ENCODE data around the gene CCR7. TPM values are rescaled to one million over a fixed set of nuclear protein-coding genes. Genes with fewer than 3 reads are reported as not detected.
A peak's percentile ranks its signal among the peaks of the same experiment; 100 is the strongest.

Gene CCR7
- total and polyA plus RNA-seq, 2 of the 13 experiments (the other 11 are each of a cell fraction or from before 2014, with no cell fraction given): 0.04 to 0.53 TPM

DNA sequence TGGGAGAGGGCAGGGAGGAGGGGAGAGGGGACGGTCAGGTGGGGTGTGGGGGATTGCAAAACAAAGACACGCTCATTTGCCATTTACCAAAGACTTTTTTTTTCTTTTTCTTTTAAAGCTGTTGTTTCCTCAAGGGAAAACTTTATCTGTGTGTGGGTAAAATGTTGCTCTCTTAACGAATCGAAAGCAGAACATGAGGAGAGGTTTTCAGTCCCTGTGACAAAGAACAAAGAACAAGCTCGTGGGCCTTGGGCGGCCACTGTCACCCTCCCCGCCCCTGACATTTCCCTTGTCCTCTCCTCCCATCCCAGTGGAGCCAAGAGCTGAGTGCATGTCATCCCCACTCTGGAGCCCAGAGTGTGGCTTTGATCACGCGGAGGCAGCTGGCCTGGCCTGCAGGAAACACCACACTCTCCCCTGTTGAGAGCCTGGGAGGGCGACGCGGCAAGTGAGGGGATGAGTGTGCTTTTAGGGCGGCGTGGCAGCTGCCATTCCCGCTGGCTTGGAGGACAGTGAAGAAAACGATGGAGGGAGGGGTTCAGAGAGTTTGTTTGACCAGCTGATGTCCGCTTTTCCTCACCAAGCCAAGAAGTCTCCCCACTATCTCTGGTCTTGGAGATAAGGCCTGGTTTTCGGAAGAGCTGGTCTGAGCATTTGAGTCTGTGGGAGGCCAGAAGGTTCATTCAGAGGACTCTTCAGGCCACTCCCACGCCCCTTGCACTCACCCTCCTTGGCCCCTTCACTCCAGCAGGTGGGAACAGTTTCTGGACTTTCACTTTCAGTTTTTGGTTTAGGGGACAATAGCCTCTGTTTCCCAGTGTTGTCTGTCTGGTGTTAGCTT, 11.4 kb downstream of the CCR7 start (continued):
- TF ChIP-seq, protein P1, sequence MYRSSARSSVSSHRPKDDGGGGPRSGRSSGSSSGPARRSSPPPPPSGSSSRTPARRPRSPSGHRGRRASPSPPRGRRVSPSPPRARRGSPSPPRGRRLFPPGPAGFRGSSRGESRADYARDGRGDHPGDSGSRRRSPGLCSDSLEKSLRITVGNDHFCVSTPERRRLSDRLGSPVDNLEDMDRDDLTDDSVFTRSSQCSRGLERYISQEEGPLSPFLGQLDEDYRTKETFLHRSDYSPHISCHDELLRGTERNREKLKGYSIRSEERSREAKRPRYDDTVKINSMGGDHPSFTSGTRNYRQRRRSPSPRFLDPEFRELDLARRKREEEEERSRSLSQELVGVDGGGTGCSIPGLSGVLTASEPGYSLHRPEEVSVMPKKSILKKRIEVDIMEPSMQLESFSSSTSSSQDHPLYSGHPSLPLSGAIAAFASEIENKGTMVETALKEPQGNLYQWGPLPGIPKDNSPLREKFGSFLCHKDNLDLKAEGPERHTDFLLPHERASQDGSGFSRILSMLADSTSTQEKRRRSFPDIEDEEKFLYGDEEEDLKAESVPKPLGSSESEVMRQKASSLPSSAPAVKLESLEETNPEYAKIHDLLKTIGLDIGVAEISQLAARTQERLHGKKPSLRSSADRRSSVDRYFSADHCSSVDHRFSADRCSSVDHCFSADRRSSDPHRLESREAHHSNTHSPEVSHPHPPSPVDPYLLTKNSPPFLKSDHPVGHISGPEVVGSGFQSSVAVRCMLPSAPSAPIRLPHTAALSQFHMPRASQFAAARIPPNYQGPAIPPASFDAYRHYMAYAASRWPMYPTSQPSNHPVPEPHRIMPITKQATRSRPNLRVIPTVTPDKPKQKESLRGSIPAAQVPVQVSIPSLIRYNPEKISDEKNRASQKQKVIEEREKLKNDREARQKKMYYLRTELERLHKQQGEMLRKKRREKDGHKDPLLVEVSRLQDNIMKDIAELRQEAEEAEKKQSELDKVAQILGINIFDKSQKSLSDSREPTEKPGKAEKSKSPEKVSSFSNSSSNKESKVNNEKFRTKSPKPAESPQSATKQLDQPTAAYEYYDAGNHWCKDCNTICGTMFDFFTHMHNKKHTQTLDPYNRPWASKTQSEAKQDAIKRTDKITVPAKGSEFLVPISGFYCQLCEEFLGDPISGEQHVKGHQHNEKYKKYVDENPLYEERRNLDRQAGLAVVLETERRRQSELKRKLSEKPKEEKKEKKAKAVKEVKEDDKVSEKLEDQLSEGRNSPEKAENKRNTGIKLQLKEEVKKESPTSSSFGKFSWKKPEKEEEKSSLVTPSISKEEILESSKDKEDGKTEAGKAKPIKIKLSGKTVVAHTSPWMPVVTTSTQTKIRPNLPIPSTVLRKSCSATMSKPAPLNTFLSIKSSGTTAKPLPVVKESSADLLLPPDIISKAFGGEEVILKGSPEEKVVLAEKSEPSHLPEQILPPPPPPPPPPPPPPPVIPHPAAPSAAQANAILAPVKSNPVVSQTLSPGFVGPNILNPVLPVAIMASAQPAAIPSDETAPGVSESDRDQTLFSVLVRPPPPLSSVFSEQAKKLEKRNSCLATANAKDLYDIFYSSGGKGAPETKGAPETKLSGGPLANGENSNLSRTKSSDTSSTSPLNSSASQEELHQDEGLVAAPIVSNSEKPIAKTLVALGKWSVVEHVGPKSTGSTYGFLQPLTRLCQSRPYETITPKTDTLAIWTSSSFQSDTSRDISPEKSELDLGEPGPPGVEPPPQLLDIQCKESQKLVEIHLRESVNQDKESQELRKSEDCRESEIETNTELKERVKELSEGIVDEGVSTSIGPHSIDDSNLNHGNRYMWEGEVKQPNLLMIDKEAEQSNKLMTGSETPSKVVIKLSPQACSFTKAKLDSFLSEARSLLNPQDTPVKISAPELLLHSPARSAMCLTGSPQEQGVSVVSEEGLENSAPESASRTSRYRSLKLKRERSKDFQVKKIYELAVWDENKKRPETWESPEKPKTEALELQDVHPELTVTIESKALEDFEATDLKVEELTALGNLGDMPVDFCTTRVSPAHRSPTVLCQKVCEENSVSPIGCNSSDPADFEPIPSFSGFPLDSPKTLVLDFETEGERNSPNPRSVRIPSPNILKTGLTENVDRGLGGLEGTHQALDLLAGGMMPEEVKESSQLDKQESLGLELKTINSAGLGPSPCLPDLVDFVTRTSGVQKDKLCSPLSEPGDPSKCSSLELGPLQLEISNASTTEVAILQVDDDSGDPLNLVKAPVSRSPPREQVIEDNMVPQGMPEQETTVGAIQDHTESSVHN (CRISPR knock-in tag; IDR thresholded peaks at IDR 0.05): no peak
- TF ChIP-seq, protein P2, sequence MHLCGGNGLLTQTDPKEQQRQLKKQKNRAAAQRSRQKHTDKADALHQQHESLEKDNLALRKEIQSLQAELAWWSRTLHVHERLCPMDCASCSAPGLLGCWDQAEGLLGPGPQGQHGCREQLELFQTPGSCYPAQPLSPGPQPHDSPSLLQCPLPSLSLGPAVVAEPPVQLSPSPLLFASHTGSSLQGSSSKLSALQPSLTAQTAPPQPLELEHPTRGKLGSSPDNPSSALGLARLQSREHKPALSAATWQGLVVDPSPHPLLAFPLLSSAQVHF (CRISPR knock-in tag; IDR thresholded peaks at IDR 0.05): no peak
- TF ChIP-seq CENPX (CRISPR knock-in tag; IDR thresholded peaks at IDR 0.05) (no peak), ZNF709 (CRISPR knock-in tag; IDR thresholded peaks at IDR 0.05) (no peak), MTA1 (CRISPR knock-in tag; IDR thresholded peaks at IDR 0.05; ENCODE audit: borderline replicate concordance) (no peak), MAFG (CRISPR knock-in tag; IDR thresholded peaks at IDR 0.05) (no peak), SRSF1 (optimal IDR thresholded peaks at IDR 0.05; ENCODE audit: low read depth, low read length) (no peak), ELF3 (CRISPR knock-in tag; IDR thresholded peaks at IDR 0.05) (no peak), CBX5 (CRISPR knock-in tag; IDR thresholded peaks at IDR 0.05; ENCODE audit: borderline replicate concordance) (no peak), YEATS2 (CRISPR knock-in tag; IDR thresholded peaks at IDR 0.05; ENCODE audit: borderline replicate concordance) (no peak), ZNF563 (CRISPR knock-in tag; IDR thresholded peaks at IDR 0.05) (peak; percentile 27; the same call in 1 of the 2 replicates), KDM6A (CRISPR knock-in tag; IDR thresholded peaks at IDR 0.05; ENCODE audit: low read depth) (no peak), POGZ (CRISPR knock-in tag; IDR thresholded peaks at IDR 0.05) (no peak)
- TF ChIP-seq, protein P3, sequence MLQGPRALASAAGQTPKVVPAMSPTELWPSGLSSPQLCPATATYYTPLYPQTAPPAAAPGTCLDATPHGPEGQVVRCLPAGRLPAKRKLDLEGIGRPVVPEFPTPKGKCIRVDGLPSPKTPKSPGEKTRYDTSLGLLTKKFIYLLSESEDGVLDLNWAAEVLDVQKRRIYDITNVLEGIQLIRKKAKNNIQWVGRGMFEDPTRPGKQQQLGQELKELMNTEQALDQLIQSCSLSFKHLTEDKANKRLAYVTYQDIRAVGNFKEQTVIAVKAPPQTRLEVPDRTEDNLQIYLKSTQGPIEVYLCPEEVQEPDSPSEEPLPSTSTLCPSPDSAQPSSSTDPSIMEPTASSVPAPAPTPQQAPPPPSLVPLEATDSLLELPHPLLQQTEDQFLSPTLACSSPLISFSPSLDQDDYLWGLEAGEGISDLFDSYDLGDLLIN (CRISPR knock-in tag; IDR thresholded peaks at IDR 0.05; ENCODE audit: borderline replicate concordance): no peak
- TF ChIP-seq, protein P4, sequence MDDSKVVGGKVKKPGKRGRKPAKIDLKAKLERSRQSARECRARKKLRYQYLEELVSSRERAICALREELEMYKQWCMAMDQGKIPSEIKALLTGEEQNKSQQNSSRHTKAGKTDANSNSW (CRISPR knock-in tag; IDR thresholded peaks at IDR 0.05; ENCODE audit: borderline replicate concordance): no peak
- TF ChIP-seq, protein P5, sequence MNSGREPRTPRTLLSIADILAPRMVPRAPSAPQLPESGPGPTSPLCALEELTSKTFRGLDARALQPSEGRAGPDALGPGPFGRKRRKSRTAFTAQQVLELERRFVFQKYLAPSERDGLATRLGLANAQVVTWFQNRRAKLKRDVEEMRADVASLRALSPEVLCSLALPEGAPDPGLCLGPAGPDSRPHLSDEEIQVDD (CRISPR knock-in tag; IDR thresholded peaks at IDR 0.05; ENCODE audit: borderline replicate concordance): no peak
- TF ChIP-seq, protein P6, sequence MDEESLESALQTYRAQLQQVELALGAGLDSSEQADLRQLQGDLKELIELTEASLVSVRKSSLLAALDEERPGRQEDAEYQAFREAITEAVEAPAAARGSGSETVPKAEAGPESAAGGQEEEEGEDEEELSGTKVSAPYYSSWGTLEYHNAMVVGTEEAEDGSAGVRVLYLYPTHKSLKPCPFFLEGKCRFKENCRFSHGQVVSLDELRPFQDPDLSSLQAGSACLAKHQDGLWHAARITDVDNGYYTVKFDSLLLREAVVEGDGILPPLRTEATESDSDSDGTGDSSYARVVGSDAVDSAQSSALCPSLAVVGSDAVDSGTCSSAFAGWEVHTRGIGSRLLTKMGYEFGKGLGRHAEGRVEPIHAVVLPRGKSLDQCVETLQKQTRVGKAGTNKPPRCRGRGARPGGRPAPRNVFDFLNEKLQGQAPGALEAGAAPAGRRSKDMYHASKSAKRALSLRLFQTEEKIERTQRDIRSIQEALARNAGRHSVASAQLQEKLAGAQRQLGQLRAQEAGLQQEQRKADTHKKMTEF (CRISPR knock-in tag; IDR thresholded peaks at IDR 0.05): no peak; the same call in 1 of the 2 replicates
